ENCODE measurements around the gene EGFLAM.

Gene EGFLAM

DNA sequence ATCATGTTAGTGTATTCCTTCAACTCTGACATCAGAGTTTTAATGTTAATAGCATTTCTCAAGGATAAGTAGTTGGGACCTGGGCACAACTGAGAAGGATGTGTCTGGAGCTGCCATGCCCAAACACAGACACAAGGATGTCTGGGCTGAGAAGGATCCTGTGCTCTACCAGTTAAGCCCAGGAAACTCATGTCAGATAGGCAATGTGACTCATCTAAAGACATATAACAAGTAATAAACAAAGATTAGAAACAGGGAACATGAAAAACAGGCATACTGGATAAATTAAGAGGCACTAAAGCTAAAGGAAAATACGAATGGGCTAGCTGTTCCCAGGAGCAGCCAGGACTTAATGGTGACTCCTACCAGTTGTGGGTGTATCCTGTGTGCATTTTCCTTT, 9.1 kb upstream of the EGFLAM start:
- H3K27me3 ChIP-seq (ENCODE audit: insufficient read depth, low read length), result peaks cover 10% of the 10 kb centered on the region; the same call in 1 of the 2 replicates
- no peak overlapping the region for H3K4me3 ChIP-seq (ENCODE audit: low read length)
- no peaks in the 10 kb centered on the region for H3K36me3 ChIP-seq (ENCODE audit: insufficient read depth, low read depth, low read length)
- no peak overlapping the region for H3K27ac ChIP-seq (ENCODE audit: low read length)
- no peaks in the 10 kb centered on the region for H3K4me1 ChIP-seq (ENCODE audit: insufficient read depth, low read length)
- peaks cover 7% of the 10 kb centered on the region; the same call in 1 of the 2 replicates for H3K9me3 ChIP-seq (ENCODE audit: insufficient read depth, low read depth, low read length)
- no peak overlapping the region for H3K9ac ChIP-seq (ENCODE audit: low read depth, low read length)

DNA sequence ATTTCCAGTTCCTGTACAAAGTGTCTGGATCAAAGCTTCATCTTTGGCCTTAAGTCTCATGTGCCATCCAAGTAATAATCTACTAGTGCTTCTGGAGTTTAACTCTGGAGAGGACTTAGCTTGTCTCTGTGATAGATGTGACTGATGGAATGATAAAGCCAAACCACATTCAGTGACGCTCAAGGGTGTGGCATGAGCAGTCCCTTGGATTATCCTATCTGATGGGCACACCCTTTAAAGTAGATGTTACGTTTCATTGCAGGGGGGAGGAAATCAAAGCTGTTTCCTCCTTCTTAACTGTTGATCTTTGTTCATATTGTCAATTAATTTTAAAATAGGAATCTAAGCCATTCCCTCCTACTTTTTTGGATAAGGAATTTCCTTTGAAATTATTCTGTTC, 8.5 kb upstream of the EGFLAM start:
- H3K4me1 ChIP-seq (ENCODE audit: insufficient read depth, low read length), result no peaks in the 10 kb centered on the region
- no peak overlapping the region for H3K9ac ChIP-seq (ENCODE audit: low read depth, low read length)
- no peak overlapping the region for H3K27ac ChIP-seq (ENCODE audit: low read length)
- peaks cover 15% of the 10 kb centered on the region for H3K27me3 ChIP-seq (ENCODE audit: insufficient read depth, low read length)
- peaks cover 7% of the 10 kb centered on the region; the same call in 1 of the 2 replicates for H3K9me3 ChIP-seq (ENCODE audit: insufficient read depth, low read depth, low read length)
- H3K36me3 ChIP-seq (ENCODE audit: insufficient read depth, low read depth, low read length), result no peaks in the 10 kb centered on the region
- no peak overlapping the region for H3K4me3 ChIP-seq (ENCODE audit: low read length)

DNA sequence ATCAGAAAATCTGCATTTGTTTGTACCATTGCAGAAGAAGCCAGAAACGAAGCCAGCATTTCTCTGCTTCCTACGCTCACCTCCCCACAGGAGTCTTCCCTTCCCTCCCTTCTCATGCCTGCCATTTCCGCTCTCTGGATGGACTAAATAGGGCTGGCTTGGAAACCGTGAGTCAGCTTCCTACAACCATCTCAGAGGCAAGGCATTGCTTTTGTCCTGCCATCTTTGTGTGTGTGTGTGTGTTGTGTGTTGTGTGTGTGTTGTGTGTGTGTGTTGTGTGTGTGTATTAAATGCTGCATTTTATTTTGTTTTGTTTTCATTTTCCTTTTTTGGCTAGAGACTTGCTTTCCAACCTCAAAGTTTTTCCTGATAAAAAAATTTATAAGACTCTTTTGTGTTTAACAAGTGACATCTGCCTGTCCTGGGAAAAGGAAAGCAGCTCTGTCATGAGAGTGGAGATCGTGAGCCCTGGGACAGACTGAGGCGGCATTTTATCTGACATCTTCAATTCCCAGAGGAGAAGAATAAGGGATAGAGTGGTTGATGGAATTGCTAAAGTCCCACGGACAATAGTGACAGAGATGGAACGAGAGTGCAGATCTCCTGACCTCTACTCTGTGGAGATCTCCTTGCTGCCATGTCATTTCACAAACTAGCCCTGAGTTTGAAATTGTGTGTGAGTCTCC, 7.5 kb upstream of the EGFLAM start:
- Histone ChIP-seq H3K9ac (ENCODE audit: low read depth, low read length) (no peak overlapping the region), H3K27ac (ENCODE audit: low read length) (no peak overlapping the region), H3K36me3 (ENCODE audit: insufficient read depth, low read depth, low read length) (no peaks in the 10 kb centered on the region), H3K27me3 (ENCODE audit: insufficient read depth, low read length) (peaks cover 26% of the 10 kb centered on the region), H3K4me3 (ENCODE audit: low read length) (no peak overlapping the region), H3K9me3 (ENCODE audit: insufficient read depth, low read depth, low read length) (peaks cover 7% of the 10 kb centered on the region; the same call in 1 of the 2 replicates), H3K4me1 (ENCODE audit: insufficient read depth, low read length) (no peaks in the 10 kb centered on the region)

DNA sequence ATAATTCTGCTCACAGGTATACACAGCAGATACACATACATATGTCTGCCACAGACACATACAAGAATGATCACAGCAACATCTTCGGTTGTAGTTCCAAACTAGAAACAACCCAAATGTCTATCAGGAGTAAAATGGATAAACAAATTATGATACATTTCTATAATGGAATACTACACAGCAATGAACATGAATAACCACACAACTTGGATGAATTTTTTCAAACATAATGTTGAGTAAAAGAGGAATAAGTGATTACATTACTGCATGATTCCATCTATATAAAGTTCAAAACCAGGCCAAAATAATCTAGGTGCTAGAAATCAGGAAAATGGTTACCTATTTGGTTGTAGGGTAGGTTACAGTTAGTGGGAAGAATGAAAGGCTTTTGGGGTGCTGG, 4.6 kb upstream of the EGFLAM start:
- Histone ChIP-seq H3K4me3 (ENCODE audit: low read length) (no peak overlapping the region), H3K9ac (ENCODE audit: low read depth, low read length) (no peak overlapping the region), H3K27me3 (ENCODE audit: insufficient read depth, low read length) (peaks cover 55% of the 10 kb centered on the region), H3K36me3 (ENCODE audit: insufficient read depth, low read depth, low read length) (no peaks in the 10 kb centered on the region), H3K27ac (ENCODE audit: low read length) (no peak overlapping the region), H3K9me3 (ENCODE audit: insufficient read depth, low read depth, low read length) (peaks cover 7% of the 10 kb centered on the region; the same call in 1 of the 2 replicates), H3K4me1 (ENCODE audit: insufficient read depth, low read length) (peaks cover 4% of the 10 kb centered on the region)

DNA sequence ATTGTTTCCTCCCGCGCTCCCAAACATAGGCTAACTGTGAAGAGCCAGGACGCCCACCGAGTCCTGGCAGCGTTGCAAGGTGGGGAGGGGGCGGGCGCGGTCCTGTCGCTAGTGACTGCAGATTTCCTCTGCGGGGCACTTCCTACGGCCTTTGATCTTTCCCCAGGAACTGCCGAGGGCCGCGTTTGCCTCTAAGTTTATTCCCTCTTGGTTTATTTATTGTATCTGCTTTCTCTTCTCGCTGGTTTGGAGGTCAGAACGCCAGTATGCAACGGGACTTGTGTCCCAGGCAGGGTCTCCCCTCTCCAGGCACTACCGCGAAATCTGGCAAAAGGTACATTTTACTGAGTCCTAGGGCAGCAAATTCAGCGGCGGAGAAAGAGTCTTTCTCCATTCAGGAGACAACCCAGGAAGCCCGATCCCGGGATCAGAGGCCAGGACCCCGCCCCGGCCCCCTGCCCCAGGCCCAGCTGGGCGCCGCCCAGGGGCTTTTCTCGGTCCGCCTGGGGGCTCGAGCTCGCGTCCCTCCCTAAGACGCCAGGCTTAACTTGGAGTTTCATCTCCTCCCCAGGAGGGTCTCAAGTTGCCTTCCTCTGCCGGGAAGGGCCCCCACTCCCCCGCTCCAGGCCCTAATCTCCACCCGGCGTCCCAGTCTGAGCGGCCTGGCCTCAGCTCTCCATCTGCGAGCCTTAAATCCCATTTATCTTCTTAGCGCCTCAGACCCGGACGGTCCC, 884 bp upstream of the EGFLAM start:
- Histone ChIP-seq H3K27ac (ENCODE audit: low read length) (no peak overlapping the region), H3K4me1 (ENCODE audit: insufficient read depth, low read length) (peaks cover 7% of the 10 kb centered on the region), H3K36me3 (ENCODE audit: insufficient read depth, low read depth, low read length) (no peaks in the 10 kb centered on the region), H3K4me3 (ENCODE audit: low read length) (peak overlapping the region; percentile 68), H3K9me3 (ENCODE audit: insufficient read depth, low read depth, low read length) (peaks cover 7% of the 10 kb centered on the region; the same call in 1 of the 2 replicates), H3K27me3 (ENCODE audit: insufficient read depth, low read length) (peaks cover 92% of the 10 kb centered on the region), H3K9ac (ENCODE audit: low read depth, low read length) (no peak overlapping the region)

DNA sequence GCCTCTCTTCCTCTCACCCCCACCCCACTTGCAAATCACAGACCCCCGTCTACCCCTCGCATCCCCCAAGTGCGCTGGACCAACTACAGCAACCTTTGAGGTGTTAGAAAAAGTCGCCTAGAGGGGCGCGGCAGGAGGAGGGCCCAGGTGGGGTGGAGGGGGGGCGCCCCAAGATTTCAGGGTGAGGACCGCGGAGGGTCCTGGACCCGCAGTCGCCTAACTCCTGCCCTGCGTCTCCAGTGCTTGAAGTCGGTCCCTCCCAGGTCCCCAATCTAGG, 379 bp upstream of the EGFLAM start:
- H3K9ac ChIP-seq (ENCODE audit: low read depth, low read length), result no peak overlapping the region
- peak overlapping the region; percentile 68 for H3K4me3 ChIP-seq (ENCODE audit: low read length)
- H3K9me3 ChIP-seq (ENCODE audit: insufficient read depth, low read depth, low read length), result peaks cover 7% of the 10 kb centered on the region; the same call in 1 of the 2 replicates
- no peaks in the 10 kb centered on the region for H3K36me3 ChIP-seq (ENCODE audit: insufficient read depth, low read depth, low read length)
- H3K27ac ChIP-seq (ENCODE audit: low read length), result no peak overlapping the region
- peaks cover 7% of the 10 kb centered on the region for H3K4me1 ChIP-seq (ENCODE audit: insufficient read depth, low read length)
- peaks cover 97% of the 10 kb centered on the region for H3K27me3 ChIP-seq (ENCODE audit: insufficient read depth, low read length)

DNA sequence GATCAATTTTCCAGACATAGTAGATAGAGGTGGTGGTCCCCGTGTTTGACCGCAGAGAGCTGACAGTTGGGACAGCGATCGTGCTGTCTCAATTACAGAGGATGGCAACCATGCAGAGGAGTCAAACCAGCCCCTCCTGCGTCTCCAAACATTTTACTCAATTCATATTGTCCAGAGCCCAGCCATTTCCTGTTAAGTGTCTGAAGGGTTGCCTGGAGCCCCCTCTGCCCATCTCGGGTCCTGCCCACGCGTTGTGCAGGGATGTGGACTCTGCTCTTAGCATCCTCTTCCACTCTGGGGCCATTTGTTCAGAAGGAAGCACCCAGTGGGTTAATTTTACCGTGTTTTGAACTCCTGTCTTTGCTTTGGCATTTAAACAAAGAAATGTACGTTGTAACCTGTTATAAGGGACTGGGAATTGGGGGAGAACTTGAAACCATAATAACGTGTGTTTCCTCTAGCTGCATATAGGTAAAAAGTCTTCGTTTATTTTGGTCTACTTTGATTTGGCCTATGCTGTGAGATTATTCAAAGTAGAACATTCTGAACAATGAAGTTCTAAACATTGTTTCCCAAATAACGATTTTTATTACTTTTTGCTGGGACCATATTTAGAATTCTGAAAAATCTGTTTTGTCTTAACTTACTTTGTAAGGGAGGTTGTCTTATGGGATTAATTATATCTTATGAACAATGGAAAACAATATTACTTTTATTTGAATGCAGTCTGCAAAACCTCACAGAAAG, 876 bp downstream of the EGFLAM start:
- peaks cover 91% of the 10 kb centered on the region for H3K27me3 ChIP-seq (ENCODE audit: insufficient read depth, low read length)
- H3K9ac ChIP-seq (ENCODE audit: low read depth, low read length), result no peak overlapping the region
- H3K36me3 ChIP-seq (ENCODE audit: insufficient read depth, low read depth, low read length), result no peaks in the 10 kb centered on the region
- H3K4me3 ChIP-seq (ENCODE audit: low read length), result peak overlapping the region; percentile 68
- no peak overlapping the region for H3K27ac ChIP-seq (ENCODE audit: low read length)
- peaks cover 7% of the 10 kb centered on the region for H3K4me1 ChIP-seq (ENCODE audit: insufficient read depth, low read length)
- no peaks in the 10 kb centered on the region for H3K9me3 ChIP-seq (ENCODE audit: insufficient read depth, low read depth, low read length)

DNA sequence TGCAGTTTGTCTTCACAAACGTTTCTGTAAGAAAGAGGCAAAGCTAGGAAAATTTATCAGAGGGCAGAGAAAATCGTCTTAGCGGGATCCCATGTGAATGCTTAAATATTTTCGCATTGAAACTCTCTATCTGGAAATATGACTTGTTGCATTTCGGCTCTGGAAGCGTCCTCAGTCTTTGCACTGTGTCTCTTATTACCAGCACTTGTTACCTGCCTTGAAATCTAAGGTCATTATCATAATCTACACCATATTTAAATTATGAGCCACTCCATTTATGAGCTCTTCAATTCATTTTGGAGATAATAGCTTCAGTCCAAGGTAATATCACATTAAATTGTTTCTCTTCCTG, 1.4 kb downstream of the EGFLAM start:
- peaks cover 7% of the 10 kb centered on the region for H3K4me1 ChIP-seq (ENCODE audit: insufficient read depth, low read length)
- H3K27me3 ChIP-seq (ENCODE audit: insufficient read depth, low read length), result peaks cover 91% of the 10 kb centered on the region
- no peaks in the 10 kb centered on the region for H3K9me3 ChIP-seq (ENCODE audit: insufficient read depth, low read depth, low read length)
- H3K27ac ChIP-seq (ENCODE audit: low read length), result no peak overlapping the region
- H3K36me3 ChIP-seq (ENCODE audit: insufficient read depth, low read depth, low read length), result no peaks in the 10 kb centered on the region
- no peak overlapping the region for H3K4me3 ChIP-seq (ENCODE audit: low read length)
- H3K9ac ChIP-seq (ENCODE audit: low read depth, low read length), result no peak overlapping the region

DNA sequence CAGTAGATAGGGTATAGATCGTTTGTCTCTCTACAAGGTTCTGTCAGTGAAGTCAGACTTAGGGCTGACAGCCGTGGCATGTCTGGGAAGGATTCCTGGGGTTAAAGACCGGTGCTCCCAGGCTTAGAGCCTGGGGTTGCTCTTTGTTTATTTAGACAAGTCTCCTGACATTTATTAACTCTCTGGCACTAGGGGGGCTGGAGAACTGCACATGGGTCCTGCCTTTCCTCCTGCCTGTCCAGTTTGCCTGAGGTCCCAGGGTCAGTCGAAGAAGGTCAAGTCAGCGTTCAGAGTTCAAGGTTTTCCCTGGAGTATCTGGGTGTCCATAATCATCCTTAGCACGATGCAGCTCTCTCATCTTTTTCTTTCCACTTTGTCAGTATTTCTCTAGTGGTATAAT, 5.6 kb downstream of the EGFLAM start:
- Histone ChIP-seq H3K9ac (ENCODE audit: low read depth, low read length) (no peak overlapping the region), H3K4me1 (ENCODE audit: insufficient read depth, low read length) (peaks cover 2% of the 10 kb centered on the region; the same call in 1 of the 2 replicates)

DNA sequence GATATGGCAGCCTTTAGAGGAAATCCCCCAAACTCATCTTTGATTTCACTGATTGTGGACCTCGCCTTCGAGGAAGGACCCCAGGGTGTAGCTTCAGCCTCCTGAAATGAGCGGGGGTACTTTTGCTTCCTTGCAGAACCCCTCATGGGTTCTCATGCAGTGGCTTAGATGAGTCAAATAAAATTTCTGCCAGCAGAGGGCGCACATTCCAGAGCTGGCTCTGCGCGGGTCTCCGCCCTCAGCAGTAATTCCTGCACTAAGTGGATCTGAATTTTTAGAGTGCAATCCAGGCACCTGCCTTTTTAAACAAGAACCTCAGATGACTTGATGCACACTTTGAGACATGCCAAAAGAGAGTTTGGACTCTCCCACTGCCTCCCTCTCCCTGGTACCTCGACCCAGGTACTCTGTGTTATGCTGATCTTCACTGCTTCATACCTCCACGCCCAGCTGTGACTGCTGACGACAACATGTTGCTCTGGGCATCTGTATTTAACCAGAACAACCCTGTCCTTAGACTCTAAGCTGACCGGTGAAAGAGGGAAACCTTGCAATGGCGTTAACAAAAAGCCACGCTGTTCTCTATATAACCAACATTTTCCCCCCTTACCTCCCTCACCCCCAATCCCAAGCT, 7.3 kb downstream of the EGFLAM start:
- H3K4me1 ChIP-seq (ENCODE audit: insufficient read depth, low read length), result no peaks in the 10 kb centered on the region
- no peak overlapping the region; the same call in 1 of the 2 replicates for H3K4me3 ChIP-seq (ENCODE audit: low read length)
- peaks cover 38% of the 10 kb centered on the region for H3K27me3 ChIP-seq (ENCODE audit: insufficient read depth, low read length)
- H3K27ac ChIP-seq (ENCODE audit: low read length), result no peak overlapping the region
- no peaks in the 10 kb centered on the region for H3K9me3 ChIP-seq (ENCODE audit: insufficient read depth, low read depth, low read length)
- no peak overlapping the region for H3K9ac ChIP-seq (ENCODE audit: low read depth, low read length)
- H3K36me3 ChIP-seq (ENCODE audit: insufficient read depth, low read depth, low read length), result no peaks in the 10 kb centered on the region

More for the DNA sequence above, 5.6 kb downstream of the EGFLAM start:
- H3K27me3 ChIP-seq (ENCODE audit: insufficient read depth, low read length), result peaks cover 55% of the 10 kb centered on the region
- H3K36me3 ChIP-seq (ENCODE audit: insufficient read depth, low read depth, low read length), result no peaks in the 10 kb centered on the region
- no peaks in the 10 kb centered on the region for H3K9me3 ChIP-seq (ENCODE audit: insufficient read depth, low read depth, low read length)
- no peak overlapping the region for H3K27ac ChIP-seq (ENCODE audit: low read length)
- no peak overlapping the region for H3K4me3 ChIP-seq (ENCODE audit: low read length)

DNA sequence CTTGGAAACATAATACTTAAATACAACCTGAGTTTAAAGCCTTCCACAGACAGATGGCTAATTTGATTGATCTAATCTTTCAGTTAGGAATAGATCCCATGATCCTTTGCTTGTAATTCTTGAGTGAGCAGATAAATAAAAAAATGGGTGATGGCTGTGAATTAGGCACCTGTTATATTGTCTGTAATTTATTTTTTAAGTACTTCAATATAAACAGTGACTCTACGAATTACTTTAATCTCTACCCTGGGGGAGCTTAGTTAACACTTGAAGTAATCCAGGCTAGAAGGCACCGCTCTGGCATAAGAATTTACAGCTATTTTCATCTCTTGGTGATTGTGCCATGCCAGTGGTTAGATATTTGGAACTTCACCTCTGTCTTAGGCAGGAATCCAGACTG, 9.0 kb downstream of the EGFLAM start:
- peaks cover 21% of the 10 kb centered on the region for H3K27me3 ChIP-seq (ENCODE audit: insufficient read depth, low read length)
- no peaks in the 10 kb centered on the region for H3K36me3 ChIP-seq (ENCODE audit: insufficient read depth, low read depth, low read length)
- H3K4me1 ChIP-seq (ENCODE audit: insufficient read depth, low read length), result no peaks in the 10 kb centered on the region
- no peaks in the 10 kb centered on the region for H3K9me3 ChIP-seq (ENCODE audit: insufficient read depth, low read depth, low read length)
- no peak overlapping the region for H3K4me3 ChIP-seq (ENCODE audit: low read length)
- no peak overlapping the region for H3K27ac ChIP-seq (ENCODE audit: low read length)
- no peak overlapping the region for H3K9ac ChIP-seq (ENCODE audit: low read depth, low read length)
